ENCODE measurements around the gene BACE2.

Gene BACE2

DNA sequence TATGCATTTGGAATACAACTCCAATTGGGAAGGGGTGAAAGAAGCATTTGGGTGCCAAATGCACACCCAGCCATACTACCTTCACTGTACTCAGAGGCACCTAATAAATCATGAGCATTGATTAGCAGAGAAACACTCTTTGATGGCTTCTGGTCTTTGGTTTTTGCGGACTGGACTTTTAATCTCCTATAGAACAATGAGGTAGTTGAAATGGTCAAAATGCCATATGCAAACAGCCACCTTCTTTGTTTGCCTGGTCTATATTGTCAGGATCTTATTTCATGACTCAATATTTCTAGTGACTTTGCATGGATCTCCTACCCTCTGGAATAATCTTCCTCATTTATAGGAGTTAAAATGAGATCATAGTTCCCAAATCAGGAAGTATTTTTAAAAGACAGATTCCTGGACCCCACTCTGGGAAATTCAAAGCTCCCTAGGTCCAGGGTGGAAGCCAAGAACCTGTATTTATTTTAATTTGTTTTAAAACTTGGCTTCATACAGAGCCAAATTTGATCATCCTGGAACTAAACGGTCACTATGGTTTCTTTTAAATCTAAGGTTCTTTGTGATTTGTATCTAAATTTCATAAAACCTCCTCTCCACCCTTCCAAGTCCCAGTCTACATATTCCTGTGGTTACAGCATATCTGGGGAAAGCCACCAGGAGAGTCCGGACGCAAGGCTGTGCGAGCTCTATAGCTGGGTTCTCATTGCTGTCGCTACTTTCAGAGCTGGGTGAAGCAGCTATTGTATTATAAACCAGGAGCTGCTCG lies 157.4 kb downstream of the BACE2 start:
- DNase-seq = no peak

GRCh38 chr21:41326414-41327080 lies 158.6 kb downstream of the BACE2 start:
- no peak for DNase-seq

DNA sequence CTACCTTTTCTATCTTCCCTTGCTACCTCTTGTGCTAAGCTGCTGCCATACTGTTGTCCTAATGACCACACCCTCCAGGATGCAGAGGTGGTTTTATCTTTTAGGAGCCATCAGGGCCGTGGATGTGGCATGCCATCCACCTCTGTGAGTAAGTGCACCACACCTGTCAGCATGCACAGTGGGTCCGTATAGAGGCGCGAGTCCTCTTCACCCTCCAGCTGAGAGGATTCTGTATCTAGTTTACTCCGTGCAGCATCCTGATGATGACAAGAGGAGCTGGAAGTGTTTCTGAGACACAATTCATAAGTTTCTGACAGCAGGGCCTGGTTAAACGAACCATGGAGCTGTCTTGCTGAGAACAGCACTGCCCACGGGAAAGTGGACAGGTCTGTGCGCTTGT lies 159.8 kb downstream of the BACE2 start:
- DNase-seq = no peak

DNA sequence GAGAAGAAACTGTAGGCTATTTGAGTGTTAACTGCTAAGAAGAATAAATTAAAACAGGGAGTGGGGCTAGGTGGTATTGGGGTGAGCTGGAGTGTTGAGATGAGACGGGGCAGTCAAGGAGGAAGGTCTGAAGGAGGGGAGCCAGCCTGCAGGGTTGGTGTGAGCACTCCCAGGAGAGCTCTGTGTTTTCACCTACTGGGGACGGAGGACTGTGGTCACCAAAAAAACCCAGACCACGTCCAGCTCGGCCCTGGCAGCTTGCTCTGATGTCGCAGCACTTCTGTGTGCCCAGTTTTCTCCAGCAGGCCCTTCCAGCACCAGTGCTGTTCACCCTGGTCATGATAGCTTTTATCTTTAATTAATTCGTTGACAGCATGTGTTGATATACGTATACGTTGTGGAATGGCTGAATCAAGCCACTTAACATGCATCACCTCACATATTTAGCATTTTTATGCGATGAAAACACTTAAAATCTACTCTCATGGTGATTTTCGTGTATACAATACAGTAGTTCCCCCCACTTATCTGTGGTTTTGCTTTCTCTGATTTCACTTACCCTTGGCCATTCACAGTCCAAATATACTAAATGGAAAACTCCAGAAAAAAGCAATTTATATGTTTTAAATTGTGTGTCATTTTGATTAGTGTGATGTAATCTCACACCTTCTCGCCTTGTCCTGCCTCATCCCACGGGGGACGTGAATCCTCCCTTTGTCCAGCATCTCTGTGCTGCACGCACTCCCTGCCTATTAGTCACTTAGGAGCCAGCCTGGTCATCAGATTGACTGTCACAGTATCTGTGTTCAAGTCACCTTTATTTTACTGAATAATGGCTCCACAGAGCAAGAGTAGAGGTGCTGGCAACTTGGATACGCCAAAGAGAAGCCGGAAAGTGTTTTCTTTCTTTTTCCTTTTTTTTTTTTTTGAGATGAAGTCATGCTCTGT lies 161.0 kb downstream of the BACE2 start:
- no peak for DNase-seq
